HepG2 (cell line): ENCODE measurements around the gene HEBP1.

Source experiments
- PHF8 ChIP-seq: sonication (generic); formaldehyde crosslinking; IDR thresholded peaks from 2 replicates; pipeline ENCODE4 v1.5.0; 2020; ENCODE audit warnings: missing genetic modification reagents
- POLR2A ChIP-seq, 2 experiments: IDR thresholded peaks; 2 replicates each; pipeline ENCODE4 v1.6.1; 2011; ENCODE audit warnings: low read depth in 2 of 2, low read length in 2 of 2, mild to moderate bottlenecking in 1 of 2, moderate library complexity in 1 of 2; ENCODE audit not compliant: insufficient read depth in 1 of 2
- ZNF24 ChIP-seq: fragments of 450-650 bp; IDR thresholded peaks from 2 replicates; pipeline ENCODE4 v1.6.1; 2017; ENCODE audit warnings: antibody characterized with exemption, mild to moderate bottlenecking
- ZNF792 ChIP-seq: IDR thresholded peaks from 2 replicates; pipeline ENCODE4 v1.6.1; 2016
- TF ChIP-seq, protein P1 (sequence below): sonication (generic); formaldehyde crosslinking; IDR thresholded peaks from 2 replicates; pipeline ENCODE4 v1.4.0; 2020; ENCODE audit warnings: missing genetic modification reagents

- TF ChIP-seq, protein P1, sequence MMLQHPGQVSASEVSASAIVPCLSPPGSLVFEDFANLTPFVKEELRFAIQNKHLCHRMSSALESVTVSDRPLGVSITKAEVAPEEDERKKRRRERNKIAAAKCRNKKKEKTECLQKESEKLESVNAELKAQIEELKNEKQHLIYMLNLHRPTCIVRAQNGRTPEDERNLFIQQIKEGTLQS (CRISPR knock-in tag), result no peak
- no peak for TF ChIP-seq POLR2A (IDR thresholded peaks at IDR 0.05; ENCODE audit: insufficient read depth in 1 of 2, low read depth in 2 of 2, low read length in 2 of 2)
- no peak for TF ChIP-seq ZNF24
- TF ChIP-seq ZNF792 (CRISPR knock-in tag), result no peak
- TF ChIP-seq PHF8 (CRISPR knock-in tag), result no peak
These were observed 63.0 kb downstream of the HEBP1 start for GRCh38 chr12:12936983-12937491.
